NOMO-1 (cell line): ENCODE measurements around the gene C12orf75.
"Not testable (repeated sequence)": the region's sequence is repeated elsewhere in the genome, so short reads cannot be mapped to it uniquely, and the experiment has no call there.

ENCODE experiments used
- DNase-seq, 2 experiments: peaks; one replicate each; lab custom pipeline; 2025; ENCODE audit not compliant: unreplicated experiment in 2 of 2; lab: John Stamatoyannopoulos, UW

Gene C12orf75

DNA sequence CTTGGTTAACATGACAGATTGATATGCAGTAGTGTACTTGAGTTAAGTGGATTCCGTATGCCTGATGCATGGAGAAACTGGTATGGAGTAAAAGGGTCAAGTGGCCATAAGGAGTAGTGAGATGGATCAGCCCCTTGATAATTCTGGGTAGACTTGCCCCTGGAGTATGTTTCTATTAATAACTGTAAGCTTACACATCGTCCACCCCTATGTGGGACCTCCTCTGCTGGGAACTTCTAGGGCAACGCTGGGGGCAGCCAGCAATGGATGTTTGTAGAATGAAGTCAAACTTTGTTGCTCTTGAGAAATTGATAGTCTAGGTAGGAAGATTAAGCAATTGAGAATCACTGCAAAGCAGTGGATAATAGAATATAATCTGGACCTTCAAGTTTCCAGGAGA lies 3.5 kb downstream of the C12orf75 start:
- DNase-seq: no peak

DNA sequence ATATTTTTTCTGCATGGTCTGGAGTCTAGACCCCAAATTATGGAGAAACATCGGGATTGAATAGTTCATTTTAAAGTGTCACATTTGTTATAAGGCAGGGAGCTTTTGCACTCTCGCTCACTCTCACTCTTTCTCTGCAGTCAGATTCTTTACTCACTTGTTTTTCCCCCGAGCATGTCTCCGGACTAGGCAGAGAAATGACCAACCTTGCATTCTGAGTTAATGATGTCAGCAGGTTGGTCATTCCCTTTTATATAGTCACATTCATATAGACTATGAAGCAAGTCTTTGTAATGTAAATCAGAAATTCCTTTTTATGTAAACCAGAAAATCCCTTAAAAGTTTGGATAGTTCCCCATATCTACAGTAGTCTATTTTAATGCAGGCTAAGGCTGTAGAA lies 4.1 kb downstream of the C12orf75 start:
- DNase-seq: no peak

DNA sequence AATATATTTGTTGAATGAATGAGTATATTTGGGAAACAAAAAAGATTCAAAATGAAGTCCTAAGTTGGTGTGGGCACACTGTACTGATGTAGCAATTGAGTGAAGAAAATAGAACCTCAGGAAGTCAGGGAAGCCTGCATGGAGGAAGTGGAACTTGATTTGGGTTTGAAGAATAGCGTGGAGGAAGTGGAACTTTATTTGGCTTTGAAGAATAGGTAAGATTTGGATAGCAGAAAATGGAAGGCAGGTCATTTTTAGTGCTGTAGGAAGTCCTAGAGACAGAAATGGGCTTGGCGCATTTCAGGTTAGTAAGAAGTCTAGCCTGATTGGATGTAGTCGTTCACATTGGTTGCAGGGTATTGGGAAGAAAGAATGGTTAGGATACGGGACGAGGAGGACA lies 5.4 kb downstream of the C12orf75 start:
- DNase-seq: peak; percentile 7 to 40

DNA sequence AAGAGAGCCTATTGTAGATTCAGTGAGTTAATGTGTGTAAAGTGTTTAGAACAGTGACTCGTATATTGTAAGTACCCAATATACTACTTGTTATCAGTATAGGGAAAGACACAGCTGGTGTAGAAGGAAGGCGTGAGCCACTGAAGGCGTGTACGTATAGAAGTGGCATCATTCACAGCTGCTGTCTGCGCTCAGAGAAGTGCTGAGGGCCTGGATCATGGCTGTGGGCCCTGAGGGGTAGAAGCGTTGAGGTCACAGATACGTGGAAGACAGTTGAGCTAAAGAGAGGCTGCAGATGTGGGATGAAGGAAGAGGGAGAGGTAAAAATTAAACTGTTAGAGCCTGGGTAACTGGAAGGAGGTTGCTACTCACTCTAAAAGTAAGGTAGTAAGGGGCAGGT lies 5.9 kb downstream of the C12orf75 start:
- no peak for DNase-seq

DNA sequence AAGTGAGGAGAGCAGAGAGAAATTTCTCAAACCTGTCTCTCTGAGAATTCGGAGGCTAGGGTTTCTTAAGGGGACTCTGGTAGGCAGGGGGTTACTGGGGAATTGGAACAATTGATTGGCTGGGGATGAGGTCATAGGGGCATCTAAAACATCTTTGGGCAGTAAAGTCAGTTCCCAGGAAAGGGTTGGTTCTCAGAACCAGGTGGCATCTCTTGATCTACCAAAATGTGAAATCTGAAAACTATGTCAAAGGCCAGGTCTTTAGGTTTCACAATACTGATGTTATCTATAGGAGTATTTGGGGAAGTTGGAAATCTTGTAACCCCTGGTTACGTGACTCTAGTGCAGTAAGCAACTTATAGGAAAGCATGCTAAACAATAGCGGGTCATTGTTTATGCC lies 6.9 kb downstream of the C12orf75 start:
- peak; percentile 53 to 88 for DNase-seq

DNA sequence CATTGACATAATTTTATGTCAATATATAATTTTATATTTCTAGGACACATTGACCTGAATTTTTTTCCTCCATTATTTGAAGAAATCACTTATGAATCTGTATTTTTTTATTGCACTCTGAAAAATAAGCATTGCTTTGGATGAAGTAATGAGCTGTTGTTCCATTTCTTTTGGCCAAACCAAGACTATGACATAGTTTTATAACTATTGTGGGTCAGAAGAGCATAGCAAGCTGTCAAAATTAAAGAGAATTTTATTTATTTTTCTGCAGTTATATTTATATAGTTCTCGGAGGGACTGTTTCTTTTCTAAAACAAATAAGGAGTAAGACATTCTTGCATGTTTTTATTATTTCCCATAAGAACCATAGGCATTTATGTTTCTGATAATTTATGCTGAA lies 8.5 kb downstream of the C12orf75 start:
- DNase-seq: no peak

DNA sequence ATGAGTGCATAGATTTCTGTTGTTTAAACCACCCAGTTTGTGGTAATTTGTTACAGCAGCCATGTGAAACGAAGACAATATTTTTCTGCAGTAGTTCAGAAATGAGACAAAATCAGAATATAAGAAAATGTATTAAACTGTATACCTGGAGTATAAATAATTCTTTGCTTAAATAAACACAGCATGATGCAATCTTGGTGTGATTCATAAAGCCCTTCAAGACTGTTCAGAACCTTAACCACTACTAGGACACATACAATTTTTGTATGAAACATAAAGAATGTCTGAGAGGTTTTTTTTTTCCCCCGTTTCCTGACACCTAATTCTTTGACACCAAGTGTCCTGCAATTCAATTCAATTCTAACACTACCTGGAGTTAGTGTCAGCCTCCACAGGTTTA lies 10.5 kb downstream of the C12orf75 start:
- DNase-seq: no peak

DNA sequence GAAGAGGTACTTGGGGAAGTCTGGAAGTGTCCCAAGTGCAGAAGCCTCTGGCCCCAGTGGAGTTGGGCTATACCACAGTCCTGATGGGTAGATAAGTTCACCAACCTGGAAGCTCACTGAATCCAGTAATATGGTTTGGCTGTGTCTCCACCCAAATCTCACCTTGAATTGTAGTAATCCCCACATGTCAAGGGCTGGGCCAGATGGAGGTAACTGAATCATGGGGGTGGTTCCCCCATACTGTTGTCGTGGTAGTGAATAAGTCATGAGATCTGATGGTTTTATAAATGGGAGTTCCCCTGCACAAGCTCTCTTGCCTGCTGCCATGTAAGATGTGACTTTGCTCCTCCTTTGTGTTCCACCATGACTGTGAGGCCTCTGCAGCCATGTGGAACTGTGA lies 11.1 kb downstream of the C12orf75 start:
- not testable (repeated sequence) for DNase-seq

DNA sequence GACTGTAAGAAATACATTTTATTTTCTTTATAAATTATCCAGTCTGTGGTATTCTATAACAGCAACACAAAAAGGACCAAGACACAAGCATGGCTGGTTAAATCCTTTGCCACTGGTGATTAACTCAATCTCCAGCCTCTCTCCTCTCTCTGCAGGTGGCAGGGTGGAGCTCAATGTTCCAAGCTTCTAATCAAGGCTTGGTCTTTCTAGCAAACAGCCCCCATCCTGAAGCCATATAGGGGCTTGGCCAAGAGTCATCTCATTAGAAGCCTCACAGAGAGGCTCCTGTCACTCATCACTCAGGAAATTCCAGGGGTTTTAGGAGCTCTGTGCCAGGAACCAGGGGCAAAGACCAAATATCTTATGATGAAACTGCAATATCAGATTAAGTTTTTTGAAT lies 12.0 kb downstream of the C12orf75 start:
- no peak for DNase-seq

DNA sequence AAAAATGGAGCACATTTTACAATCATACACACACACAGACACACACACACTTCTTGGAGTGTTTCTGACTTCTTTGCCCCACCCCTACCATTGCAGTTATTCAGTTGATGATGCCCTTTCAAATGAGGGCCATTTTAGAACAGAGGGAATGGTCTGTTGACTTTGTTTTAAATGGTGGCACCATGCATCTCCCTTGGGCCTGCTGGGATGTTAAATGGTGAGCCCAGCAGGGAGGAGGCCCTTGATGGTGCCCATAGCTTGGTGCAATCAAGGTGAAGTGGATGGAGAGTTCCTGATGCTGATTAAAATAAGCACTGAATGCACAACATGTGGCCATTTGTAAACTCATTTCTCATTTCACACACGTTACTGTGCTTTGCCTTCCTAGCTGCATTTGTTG lies 13.3 kb downstream of the C12orf75 start:
- DNase-seq: no peak

DNA sequence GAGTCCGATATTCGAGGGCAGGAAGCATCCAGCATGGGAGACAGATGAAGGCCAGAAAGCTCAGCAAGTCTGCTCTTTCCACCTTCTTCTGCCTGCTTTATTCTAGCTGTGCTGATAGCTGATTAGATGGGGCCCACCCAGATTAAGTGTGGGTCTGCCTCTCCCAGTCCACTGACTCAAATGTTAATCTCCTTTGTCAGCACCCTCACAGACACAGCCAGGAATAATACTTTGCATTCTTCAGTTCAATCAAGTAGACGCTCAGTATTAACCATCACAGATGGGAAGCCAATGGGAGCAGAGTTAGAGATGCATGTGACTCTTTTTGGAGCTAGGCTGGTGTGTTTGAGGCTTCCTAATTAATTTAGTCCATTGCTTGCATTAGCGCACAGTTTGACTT lies 17.0 kb downstream of the C12orf75 start:
- DNase-seq: no peak

DNA sequence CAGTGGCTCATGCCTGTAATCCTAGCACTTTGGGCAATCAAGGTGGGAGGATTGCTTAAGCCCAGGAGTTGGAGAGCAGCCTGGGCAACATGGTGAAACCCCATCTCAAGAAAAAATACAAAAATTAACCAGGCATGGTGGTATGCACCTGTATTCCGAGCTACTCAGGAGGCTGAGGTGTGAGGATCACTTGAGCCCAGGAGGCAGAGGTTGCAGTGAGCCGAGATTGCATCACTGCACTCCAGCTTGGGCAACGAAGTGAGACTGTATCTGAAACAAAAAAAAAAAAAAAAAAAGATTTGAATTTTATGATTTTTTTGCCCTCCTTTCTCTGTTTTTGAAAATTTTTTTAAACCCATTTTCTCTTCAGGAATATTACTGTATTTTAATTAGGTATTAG lies 17.7 kb downstream of the C12orf75 start:
- no peak for DNase-seq

DNA sequence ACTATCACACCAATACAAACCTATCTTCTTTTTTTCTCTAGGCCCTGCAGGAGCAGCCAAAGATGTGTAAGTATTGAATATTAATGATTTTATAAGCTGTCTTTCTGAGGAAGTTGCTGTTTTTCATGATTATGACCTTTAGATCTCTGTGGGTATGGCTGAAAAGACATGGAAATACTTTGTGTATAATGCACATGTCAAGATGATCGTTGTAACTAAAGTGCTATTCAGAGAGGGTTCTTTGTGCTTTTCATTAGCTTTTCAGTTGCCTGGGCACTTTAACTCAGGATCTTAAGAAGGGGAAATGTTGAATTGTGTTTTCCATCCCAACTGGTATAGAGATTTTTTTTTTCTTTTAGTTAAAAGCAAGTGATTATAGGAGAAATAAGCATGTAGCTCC lies 18.1 kb downstream of the C12orf75 start:
- DNase-seq: no peak

DNA sequence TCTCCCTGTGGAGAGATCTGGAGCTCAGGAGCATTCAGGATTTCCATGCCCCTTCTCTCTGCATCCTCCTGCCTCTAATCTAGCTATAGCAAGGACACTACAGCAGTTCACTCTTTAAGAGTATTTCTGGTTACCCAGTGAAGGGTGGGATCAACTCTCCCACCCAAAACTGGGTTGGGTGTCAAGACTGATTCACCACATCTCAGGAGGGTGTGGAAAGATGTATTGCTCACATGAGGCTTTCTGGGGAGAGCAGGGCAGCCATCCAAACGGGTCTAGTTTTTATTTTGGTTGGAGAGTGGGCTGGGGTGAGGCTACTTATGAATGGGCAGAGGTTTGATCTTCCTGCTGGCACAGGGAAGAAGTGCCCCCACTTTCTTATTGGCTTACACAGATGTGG lies 18.6 kb downstream of the C12orf75 start:
- no peak for DNase-seq

DNA sequence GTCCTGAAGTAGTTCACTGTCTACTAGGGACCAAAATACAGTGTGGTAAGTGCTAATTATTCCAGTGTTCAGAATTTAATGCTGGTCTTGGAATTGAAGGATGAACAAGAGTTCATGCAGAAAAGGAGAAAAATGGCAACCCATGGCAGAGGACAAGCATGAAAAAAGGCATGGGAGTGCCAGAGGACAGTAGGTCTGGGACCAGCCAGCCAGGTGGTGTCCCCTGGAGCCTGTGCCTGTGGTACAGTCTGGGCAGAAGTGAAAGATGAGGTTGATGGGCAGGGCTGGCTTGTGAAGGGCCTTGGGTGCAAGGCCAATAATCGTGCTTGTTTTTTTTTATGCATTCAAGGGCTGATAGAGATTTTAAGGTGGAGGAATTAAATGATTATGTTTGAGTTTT lies 21.0 kb downstream of the C12orf75 start:
- no peak for DNase-seq

DNA sequence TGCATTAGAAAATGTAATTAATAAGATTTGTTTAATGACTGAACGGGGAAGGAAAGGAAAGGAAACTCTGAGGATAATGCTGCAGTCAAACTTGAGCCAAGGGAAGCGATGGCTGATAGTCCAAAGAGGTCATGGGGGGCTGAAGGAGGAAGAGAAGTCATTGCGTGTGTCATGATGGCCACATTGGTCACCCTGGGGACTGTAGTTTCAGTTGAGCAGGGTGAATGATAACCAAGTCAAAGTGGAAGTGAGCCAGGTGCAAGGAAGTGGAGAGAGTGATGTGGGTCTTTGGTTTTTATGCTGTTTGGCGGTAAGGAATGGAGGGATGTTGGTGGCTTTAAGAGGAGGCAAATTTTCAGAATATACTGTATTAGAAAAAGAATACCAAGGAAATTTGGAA lies 21.6 kb downstream of the C12orf75 start:
- no peak for DNase-seq

DNA sequence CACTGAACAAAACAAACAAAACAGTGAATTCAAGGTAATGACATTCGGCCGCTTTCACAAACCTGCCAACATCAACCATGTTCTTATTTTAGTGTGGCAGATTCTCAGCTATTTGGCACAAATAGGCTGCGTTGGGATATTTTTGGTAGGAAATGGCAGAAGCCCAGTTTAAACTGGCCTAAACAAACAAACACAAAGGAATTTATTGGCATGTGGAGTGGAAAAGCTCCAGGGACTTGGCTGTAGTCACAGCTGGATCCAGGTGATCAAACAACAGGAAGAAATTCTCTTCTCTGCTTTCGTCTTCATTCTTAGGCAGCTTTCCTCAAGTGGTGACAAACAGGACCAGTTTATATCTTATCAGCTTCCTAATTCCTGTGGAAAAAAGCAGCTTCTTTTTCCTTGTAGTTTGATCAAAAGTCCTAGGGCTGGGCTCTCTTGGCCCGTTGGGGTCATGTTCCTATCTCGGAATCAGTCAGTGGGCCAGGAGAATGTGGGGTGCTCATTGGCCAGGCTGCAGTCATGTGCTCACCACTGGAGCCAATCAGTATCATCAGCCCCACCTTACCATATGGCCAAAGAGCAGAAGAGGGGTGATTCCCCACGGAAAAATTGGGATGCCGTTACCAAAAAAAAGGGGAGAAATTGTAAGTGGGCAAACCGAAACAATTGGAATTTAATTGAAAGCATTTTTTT lies 22.6 kb downstream of the C12orf75 start:
- DNase-seq: no peak

DNA sequence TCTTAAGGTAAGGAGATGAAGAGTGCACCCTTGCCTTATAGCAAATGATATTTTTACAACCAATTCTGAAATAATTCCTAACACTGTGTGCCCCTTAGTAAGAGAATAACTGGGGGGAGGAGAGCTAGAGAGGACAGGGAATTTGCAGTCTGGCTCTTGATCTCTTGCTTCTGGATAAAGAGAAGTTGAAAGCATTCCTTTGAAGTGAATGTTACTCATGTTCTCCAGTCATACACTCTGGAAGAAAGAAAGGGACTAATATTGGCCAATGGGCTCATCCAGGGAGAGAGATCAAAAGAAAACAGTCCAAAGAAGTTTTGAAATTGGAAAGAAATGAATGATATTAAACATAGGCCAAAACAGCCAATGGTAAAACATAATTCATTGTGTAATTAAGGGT lies 25.3 kb downstream of the C12orf75 start:
- no peak for DNase-seq

DNA sequence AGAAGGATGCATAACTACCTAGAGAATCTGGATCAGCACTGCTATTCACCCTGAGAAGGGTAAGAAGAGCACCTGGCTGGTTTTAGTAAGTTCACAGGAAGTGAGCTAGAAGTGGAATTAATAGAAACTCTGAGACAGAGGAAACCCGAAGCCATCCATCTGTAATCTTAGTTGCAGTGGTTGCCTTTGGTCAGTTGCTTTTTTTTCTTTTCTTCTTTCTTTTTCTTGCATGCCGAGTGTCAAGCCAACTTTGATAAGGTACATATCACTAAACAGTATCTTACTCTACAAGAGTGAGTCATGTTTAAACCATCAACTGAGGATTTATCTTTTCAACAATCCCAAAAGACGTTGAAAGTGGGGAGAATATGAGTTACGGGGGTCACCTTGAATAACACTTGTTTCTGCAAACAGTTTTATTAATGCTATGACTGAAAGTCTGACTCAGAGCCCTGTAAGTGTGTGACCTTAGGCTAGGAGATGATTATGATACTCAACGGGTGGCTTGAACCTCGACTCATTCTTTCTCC lies 26.7 kb downstream of the C12orf75 start:
- no peak for DNase-seq

DNA sequence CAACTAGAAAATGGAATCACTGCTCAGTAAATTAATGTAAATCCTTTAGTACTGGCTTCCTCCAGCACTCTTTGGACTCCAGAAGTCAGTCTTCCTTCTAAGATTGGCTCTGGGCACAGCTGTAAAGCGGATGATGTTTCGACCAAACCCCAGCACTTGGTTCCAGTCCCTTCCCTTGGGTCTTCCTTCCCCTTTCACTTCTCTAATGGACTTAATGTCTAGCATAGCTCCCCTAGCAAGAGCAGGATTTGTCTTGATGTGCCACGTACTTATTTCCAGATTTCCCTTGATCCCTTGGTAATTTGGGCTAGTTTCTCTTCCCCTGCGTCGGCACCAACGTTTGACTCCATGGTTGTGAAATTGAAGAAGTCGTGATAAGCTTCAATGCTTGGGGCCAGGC lies 28.3 kb downstream of the C12orf75 start:
- peak; percentile 41 to 77 for DNase-seq

DNA sequence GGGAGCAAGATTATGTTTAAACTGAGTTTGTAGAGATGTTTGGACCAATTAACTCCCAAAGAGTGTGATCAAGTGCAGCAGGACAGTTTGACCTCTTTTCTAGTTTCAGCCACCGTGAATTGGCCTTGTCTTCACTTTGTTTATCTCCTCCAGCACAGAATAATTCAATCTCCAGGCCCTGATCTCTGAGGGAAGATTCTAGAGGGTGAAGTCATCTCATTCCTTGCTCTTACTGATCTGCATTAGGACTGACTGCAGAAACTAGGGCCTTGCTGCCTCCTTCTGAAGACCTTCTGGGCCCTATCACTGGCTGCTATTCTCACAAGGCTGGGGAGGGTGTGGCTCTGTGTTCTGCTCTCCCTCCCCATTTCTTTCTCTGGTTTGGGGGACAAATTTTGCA lies 29.4 kb downstream of the C12orf75 start:
- no peak for DNase-seq

DNA sequence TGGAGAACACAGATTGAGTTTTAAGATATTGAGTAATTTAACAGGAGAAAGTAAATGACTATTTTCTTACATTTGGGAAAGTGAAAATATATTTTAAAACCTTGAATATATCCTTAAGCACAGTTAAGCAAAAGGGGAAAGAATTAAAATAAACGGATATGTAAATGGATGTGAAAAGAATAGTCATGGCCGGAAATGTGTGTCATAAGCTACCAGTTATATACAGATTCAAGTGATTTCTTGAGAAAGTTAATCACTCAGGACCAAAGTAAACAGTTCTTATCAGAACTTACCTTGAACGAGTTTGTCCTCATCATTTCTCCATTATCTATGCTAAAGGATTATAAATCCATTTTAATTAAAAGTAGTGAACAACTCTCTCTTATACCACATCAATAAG lies 33.4 kb downstream of the C12orf75 start:
- no peak for DNase-seq

DNA sequence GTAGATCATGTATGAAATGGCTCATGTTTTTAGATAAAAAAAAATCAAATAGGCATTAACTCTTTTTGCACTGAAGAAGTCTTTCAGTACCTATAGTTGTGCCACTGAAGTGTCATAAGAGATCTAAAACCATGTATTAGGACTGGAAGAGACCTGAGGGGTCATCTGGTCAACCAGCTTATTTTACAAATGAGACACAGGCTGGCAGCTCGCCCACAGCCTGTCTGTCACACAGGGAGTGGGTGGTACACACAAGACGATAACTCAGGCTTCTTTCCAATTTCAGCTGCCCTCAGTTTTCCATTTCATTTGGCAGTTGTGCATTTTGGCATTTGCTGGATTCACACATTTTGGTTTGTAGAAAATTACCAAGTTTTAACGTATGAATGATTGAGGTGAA lies 34.7 kb downstream of the C12orf75 start:
- no peak for DNase-seq
